ENCODE results near the gene GPC6.

- TF ChIP-seq, protein P1, sequence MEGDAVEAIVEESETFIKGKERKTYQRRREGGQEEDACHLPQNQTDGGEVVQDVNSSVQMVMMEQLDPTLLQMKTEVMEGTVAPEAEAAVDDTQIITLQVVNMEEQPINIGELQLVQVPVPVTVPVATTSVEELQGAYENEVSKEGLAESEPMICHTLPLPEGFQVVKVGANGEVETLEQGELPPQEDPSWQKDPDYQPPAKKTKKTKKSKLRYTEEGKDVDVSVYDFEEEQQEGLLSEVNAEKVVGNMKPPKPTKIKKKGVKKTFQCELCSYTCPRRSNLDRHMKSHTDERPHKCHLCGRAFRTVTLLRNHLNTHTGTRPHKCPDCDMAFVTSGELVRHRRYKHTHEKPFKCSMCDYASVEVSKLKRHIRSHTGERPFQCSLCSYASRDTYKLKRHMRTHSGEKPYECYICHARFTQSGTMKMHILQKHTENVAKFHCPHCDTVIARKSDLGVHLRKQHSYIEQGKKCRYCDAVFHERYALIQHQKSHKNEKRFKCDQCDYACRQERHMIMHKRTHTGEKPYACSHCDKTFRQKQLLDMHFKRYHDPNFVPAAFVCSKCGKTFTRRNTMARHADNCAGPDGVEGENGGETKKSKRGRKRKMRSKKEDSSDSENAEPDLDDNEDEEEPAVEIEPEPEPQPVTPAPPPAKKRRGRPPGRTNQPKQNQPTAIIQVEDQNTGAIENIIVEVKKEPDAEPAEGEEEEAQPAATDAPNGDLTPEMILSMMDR (IDR thresholded peaks at IDR 0.05; ENCODE audit: insufficient read depth, low read length): no peak
- no peak for TF ChIP-seq POLR2AphosphoS5 (IDR thresholded peaks at IDR 0.05; ENCODE audit: low read depth)
- TF ChIP-seq GABPA (IDR thresholded peaks at IDR 0.05; ENCODE audit: low read depth): no peak
- no peak for TF ChIP-seq REST (IDR thresholded peaks at IDR 0.05; ENCODE audit: insufficient replicate concordance, low read depth)
- no peak for TF ChIP-seq SPI1 (IDR thresholded peaks at IDR 0.05; ENCODE audit: borderline replicate concordance, low read depth)
Measured at GRCh38 chr13:93861818-93862217, 635.2 kb downstream of the GPC6 start.

All from HL-60 (cell line).